WERI-Rb-1 (cell line): ENCODE data around the gene DOK7.

Experiments used
- DNase-seq: peaks from one replicate; pipeline ENCODE4 v3.0.0-alpha.2; 2020
- H3K27ac ChIP-seq: fragments of 250-450 bp; sonication (Bioruptor Pico); 2 replicates; pipeline ENCODE4 v1.5.1; 2020; ENCODE audit warnings: mild to moderate bottlenecking, moderate library complexity
- H3K27me3 ChIP-seq: fragments of 250-450 bp; sonication (Bioruptor Pico); 2 replicates; pipeline ENCODE4 v1.5.1; 2021; ENCODE audit warnings: mild to moderate bottlenecking, low read depth, moderate library complexity; ENCODE audit not compliant: insufficient read depth, severe bottlenecking
- H3K36me3 ChIP-seq: fragments of 250-450 bp; sonication (Bioruptor Pico); 2 replicates; pipeline ENCODE4 v1.5.1; 2020; ENCODE audit warnings: mild to moderate bottlenecking, moderate library complexity
- H3K4me3 ChIP-seq: 2 replicates; pipeline ENCODE4 v1.5.1; 2011; ENCODE audit warnings: low read depth, mild to moderate bottlenecking, control low read depth, low read length
- H3K9me3 ChIP-seq: fragments of 250-450 bp; sonication (Bioruptor Pico); 2 replicates; pipeline ENCODE4 v1.5.1; 2021; ENCODE audit warnings: mild to moderate bottlenecking, moderate library complexity; ENCODE audit not compliant: severe bottlenecking
- CTCF ChIP-seq: IDR thresholded peaks from 2 replicates; pipeline ENCODE4 v1.5.1; 2011; ENCODE audit warnings: low read depth, mild to moderate bottlenecking, control low read depth, inconsistent platforms, low read length

Gene DOK7

GRCh38 chr4:3521621-3522325 lies 58.7 kb downstream of the DOK7 start:
- Histone ChIP-seq H3K27ac (no peak overlapping the region), H3K4me3 (no peak overlapping the region), H3K36me3 (peaks cover 86% of the 10 kb centered on the region), H3K27me3 (no peaks in the 10 kb centered on the region), H3K9me3 (no peaks in the 10 kb centered on the region)
- no peak for DNase-seq
- TF ChIP-seq CTCF, result no peak

GRCh38 chr4:3522326-3522640 lies 59.2 kb downstream of the DOK7 start:
- Histone ChIP-seq H3K27ac (no peak overlapping the region), H3K4me3 (no peak overlapping the region), H3K36me3 (peaks cover 81% of the 10 kb centered on the region), H3K9me3 (no peaks in the 10 kb centered on the region), H3K27me3 (no peaks in the 10 kb centered on the region)
- TF ChIP-seq CTCF, result no peak
- no peak for DNase-seq

DNA sequence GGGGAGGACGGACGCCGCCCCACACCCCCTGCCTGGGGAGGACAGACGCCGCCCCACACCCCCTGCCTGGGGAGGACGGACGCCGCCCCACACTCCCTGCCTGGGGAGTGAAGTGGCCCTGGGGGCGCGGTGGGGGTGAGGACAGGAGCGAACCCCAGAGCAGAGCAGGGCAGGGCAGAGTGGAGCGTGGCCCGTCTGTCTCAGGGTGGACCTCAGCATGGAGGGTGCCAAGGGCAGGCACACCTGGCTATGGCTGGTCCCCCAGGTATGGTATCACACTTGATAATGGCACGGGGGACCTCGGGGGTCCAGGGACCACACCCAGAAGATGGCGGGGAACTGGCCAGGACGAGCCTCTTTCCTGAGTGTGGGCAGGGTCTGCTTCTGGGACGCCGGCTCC lies 59.5 kb downstream of the DOK7 start:
- Histone ChIP-seq H3K27ac (no peak overlapping the region), H3K36me3 (peaks cover 81% of the 10 kb centered on the region), H3K9me3 (no peaks in the 10 kb centered on the region), H3K27me3 (no peaks in the 10 kb centered on the region), H3K4me3 (no peak overlapping the region)
- no peak for TF ChIP-seq CTCF
- no peak for DNase-seq

DNA sequence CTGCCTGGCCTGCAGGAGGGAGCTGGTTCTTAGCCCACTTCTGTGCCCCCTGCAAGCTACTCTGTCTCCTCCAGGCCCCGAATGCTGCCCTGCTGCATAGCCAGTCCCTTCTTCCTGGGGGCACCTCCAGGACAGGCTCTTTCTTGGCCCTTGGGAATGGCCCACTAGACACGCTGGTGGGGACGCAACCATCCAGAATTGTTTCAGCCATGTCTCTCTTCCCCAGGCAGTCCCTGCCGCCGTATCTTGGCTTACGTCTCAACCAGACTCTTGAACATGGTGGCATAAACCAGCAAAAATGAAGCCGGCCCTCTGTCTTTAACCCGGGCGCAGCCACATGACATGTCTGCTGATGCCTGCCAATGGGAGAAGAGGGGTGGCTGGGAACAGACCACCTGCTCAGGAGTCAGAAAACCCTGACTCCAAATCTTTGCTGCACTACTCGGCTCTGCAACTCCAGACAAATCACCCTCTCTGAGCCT lies 60.1 kb downstream of the DOK7 start:
- Histone ChIP-seq H3K27me3 (no peaks in the 10 kb centered on the region), H3K36me3 (peaks cover 78% of the 10 kb centered on the region), H3K4me3 (no peak overlapping the region), H3K27ac (no peak overlapping the region), H3K9me3 (no peaks in the 10 kb centered on the region)
- no peak for TF ChIP-seq CTCF
- DNase-seq, result no peak

DNA sequence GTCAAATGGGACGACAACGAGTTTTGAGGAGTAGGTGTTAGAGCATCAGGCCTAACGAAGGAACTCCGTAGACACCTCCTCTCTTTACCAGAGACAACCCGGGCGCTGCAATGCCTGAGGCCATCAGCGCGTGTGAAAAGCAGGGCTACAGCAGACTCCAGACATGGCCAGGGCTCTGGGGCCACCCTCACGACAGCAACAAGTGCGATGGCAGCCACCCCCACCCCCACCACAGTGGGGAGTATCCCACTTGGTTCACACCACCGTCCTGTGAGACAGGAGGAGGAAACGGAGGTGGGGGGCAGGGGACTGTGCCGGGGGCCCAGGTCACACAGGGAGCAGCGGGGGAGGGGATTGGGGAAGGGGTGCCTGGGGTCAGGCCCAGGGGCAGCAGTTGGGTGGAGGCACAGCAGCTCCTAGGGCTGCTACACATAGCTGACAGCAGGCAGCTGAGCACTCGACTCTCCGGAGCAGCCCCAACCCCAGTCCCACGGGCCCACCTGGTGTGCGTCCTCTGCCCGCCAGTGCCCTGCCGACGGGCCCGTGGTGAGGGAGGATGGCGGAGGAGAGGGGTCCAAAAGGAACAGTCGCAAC lies 60.6 kb downstream of the DOK7 start:
- TF ChIP-seq CTCF, result no peak
- H3K27ac ChIP-seq, result no peak overlapping the region
- no peaks in the 10 kb centered on the region for H3K9me3 ChIP-seq
- no peaks in the 10 kb centered on the region for H3K27me3 ChIP-seq
- H3K4me3 ChIP-seq, result no peak overlapping the region
- H3K36me3 ChIP-seq, result peaks cover 80% of the 10 kb centered on the region
- DNase-seq, result no peak

GRCh38 chr4:3524349-3524748 lies 61.2 kb downstream of the DOK7 start:
- no peaks in the 10 kb centered on the region for H3K27me3 ChIP-seq
- TF ChIP-seq CTCF, result no peak
- H3K4me3 ChIP-seq, result no peak overlapping the region
- H3K36me3 ChIP-seq, result peaks cover 80% of the 10 kb centered on the region
- H3K27ac ChIP-seq, result no peak overlapping the region
- DNase-seq, result no peak
- no peaks in the 10 kb centered on the region for H3K9me3 ChIP-seq
